ENCODE results near the gene ZNF536. TPM values are rescaled to one million over a fixed set of nuclear protein-coding genes. Genes with fewer than 3 reads are reported as not detected.

Gene ZNF536
- total RNA-seq: 1 to 10 TPM in 2 of 4 donors, under 1 TPM in 2; 0.51 to 1.0 (median 0.77) TPM

- H3K4me3 ChIP-seq (ENCODE audit: low read depth, poor library complexity, severe bottlenecking): no peak within 1 kb of the TSS
These were observed at the start of gene ZNF536 for GRCh38 chr19:30371960-30372824. Gene ZNF536 (plus strand): TSS chr19:30372384. CDS start chr19:30443563, 71,179 bp downstream.

DNA sequence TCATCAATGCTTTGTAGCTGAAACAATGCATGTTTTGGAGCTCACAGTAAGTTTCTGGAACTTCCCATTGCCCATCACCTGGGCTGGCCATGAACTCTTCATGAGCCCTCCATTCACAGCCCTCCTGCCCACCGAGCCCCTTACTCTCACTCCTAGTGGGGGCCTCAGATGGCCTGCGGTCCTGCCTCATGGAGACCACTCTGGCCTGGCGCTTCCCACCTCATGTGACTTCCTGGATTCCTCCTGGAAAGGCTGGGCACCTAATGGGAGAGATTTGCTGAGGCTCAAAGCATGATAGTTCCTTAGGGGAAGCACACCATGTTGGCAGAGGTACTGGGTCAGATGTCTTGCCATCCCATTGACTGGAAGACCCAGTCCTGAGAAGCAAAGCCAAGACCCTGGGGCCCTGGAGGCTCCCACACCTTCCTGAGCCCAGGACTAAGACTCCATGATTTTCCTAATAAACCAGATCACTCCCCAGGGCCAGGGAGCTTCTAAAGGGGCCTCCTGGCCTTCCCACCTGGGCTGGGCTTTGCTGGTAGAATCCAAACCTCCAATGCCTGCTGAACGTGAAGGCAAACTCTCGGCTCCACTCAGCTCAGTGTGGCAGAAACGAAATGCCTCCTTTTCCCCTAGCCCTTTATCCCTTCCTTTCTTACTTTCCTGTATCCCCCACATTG is 49.4 kb upstream of the ZNF536 start:
- intact Hi-C loops (cut with DNase I; ENCODE audit: low total_unique reads): no loop called here
- TF ChIP-seq POLR2A (IDR thresholded peaks at IDR 0.05): no peak
- TF ChIP-seq, protein P1, sequence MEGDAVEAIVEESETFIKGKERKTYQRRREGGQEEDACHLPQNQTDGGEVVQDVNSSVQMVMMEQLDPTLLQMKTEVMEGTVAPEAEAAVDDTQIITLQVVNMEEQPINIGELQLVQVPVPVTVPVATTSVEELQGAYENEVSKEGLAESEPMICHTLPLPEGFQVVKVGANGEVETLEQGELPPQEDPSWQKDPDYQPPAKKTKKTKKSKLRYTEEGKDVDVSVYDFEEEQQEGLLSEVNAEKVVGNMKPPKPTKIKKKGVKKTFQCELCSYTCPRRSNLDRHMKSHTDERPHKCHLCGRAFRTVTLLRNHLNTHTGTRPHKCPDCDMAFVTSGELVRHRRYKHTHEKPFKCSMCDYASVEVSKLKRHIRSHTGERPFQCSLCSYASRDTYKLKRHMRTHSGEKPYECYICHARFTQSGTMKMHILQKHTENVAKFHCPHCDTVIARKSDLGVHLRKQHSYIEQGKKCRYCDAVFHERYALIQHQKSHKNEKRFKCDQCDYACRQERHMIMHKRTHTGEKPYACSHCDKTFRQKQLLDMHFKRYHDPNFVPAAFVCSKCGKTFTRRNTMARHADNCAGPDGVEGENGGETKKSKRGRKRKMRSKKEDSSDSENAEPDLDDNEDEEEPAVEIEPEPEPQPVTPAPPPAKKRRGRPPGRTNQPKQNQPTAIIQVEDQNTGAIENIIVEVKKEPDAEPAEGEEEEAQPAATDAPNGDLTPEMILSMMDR (IDR thresholded peaks at IDR 0.05): no peak
- 72 to 92% methylated on average over 6 of the region's 6 CpGs for WGBS, 2 donors
- no peak overlapping the region for H3K4me3 ChIP-seq (ENCODE audit: low read depth, poor library complexity, severe bottlenecking)
- peak in 1 of 2 donors; percentile 75 for DNase-seq (ENCODE audit: low spot score in 2 of 2)

More at GRCh38 chr19:30371960-30372824, at the start of gene ZNF536:
- 47 to 59% methylated on average over 9 of the region's 9 CpGs for WGBS, 2 donors
- intact Hi-C loops (cut with DNase I; ENCODE audit: low total_unique reads): no loop called here
- TF ChIP-seq, protein P1 (IDR thresholded peaks at IDR 0.05): no peak
- peak in 1 of 2 donors; percentile 34 for DNase-seq (ENCODE audit: low spot score in 2 of 2)

DNA sequence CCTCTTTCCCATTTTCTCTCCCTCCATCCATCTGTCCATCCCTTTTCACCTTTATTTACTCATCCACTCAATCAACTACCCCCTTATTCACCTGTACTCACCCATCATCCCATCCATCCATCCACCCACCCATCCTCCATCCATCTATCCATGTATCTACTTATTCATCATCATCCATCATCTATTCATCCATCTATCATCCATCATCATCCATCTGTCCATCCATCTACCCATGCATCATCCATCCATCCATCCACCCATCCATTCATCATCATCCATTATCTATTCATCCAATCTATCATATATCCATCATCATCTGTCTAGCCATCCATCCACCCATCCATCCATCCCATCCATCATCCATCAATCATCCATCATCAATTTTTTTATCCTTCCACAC is 48.3 kb upstream of the ZNF536 start:
- intact Hi-C loops (cut with DNase I; ENCODE audit: low total_unique reads): no loop called here
- no peak overlapping the region for H3K4me3 ChIP-seq (ENCODE audit: low read depth, poor library complexity, severe bottlenecking)
- TF ChIP-seq POLR2A (IDR thresholded peaks at IDR 0.05): no peak
- TF ChIP-seq, protein P1 (IDR thresholded peaks at IDR 0.05): no peak
- DNase-seq (ENCODE audit: low spot score in 2 of 2): peak in 1 of 2 donors; percentile 3

DNA sequence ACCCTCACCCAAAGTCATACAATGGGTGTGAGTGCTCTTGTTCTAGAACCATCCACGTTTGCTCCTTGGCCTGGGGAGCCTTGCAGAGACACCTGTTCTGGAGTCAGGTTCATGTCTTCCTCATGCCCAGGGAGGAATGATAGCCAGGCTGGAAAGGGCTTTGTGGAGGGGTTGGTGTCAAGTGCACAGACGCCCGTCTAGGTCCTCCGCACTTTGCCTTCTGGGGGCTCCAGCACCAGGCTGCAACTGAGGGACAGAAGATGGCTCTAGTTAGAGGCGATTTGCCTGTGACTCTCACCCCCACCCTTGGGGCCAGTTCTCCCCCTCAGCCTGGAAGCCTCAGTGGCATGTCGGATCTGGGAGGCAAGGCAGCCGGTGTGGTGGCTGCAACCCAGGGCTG is 47.2 kb upstream of the ZNF536 start:
- peak in 1 of 2 donors; percentile 46 for DNase-seq (ENCODE audit: low spot score in 2 of 2)
- intact Hi-C loops (cut with DNase I; ENCODE audit: low total_unique reads): no loop called here
- no peak overlapping the region for H3K4me3 ChIP-seq (ENCODE audit: low read depth, poor library complexity, severe bottlenecking)
- no peak for TF ChIP-seq POLR2A (IDR thresholded peaks at IDR 0.05)
- TF ChIP-seq, protein P1 (IDR thresholded peaks at IDR 0.05): no peak
- 83 to 90% methylated on average over 7 of the region's 7 CpGs for WGBS, 2 donors

- 49 to 51% methylated on average over 12 of the region's 12 CpGs for WGBS, 2 donors
- intact Hi-C loops (cut with DNase I; ENCODE audit: low total_unique reads): no loop called here
- DNase-seq (ENCODE audit: low spot score in 2 of 2): peak in 1 of 2 donors; percentile 79
- no peak overlapping the region for H3K4me3 ChIP-seq (ENCODE audit: low read depth, poor library complexity, severe bottlenecking)
- TF ChIP-seq, protein P1 (IDR thresholded peaks at IDR 0.05): no peak
- TF ChIP-seq POLR2A (IDR thresholded peaks at IDR 0.05): no peak
These were observed 46.4 kb upstream of the ZNF536 start for GRCh38 chr19:30325676-30326392.
